Smooth muscle cell (in vitro differentiated cells): ENCODE measurements around the gene LARGE1. TPM values are rescaled to one million over a fixed set of nuclear protein-coding genes. Genes with fewer than 3 reads are reported as not detected.
A peak's percentile ranks its signal among the peaks of the same experiment; 100 is the strongest.
"Not testable (repeated sequence)": the region's sequence is repeated elsewhere in the genome, so short reads cannot be mapped to it uniquely, and the experiment has no call there.

Source experiments
- DNase-seq: peaks from one replicate; lab custom pipeline; 2025; ENCODE audit not compliant: unreplicated experiment; lab: John Stamatoyannopoulos, UW
- H2AFZ ChIP-seq: fragments of 200-600 bp; sonication (generic); 2 replicates; pipeline ENCODE4 v1.6.0; 2016; ENCODE audit warnings: antibody characterized with exemption, low read depth, mild to moderate bottlenecking
- H3F3A ChIP-seq: fragments of 200-600 bp; sonication (generic); 2 replicates; pipeline ENCODE4 v1.6.0; 2017; ENCODE audit warnings: antibody characterized with exemption, low read depth
- H3K27ac ChIP-seq: fragments of 200-600 bp; sonication (generic); 2 replicates; pipeline ENCODE4 v1.5.1; 2016; ENCODE audit warnings: low read depth, mild to moderate bottlenecking
- H3K27me3 ChIP-seq: fragments of 200-600 bp; sonication (generic); 2 replicates; pipeline ENCODE4 v1.6.1; 2016; ENCODE audit warnings: low read depth, mild to moderate bottlenecking
- H3K36me3 ChIP-seq: fragments of 200-600 bp; sonication (generic); 2 replicates; pipeline ENCODE4 v1.5.1; 2016; ENCODE audit warnings: low read depth
- H3K4me1 ChIP-seq: fragments of 200-600 bp; sonication (generic); 2 replicates; pipeline ENCODE4 v1.5.1; 2016; ENCODE audit warnings: low read depth
- H3K4me2 ChIP-seq: fragments of 200-600 bp; sonication (generic); 2 replicates; pipeline ENCODE4 v1.6.0; 2016; ENCODE audit warnings: mild to moderate bottlenecking
- H3K4me3 ChIP-seq: fragments of 200-600 bp; sonication (generic); 2 replicates; pipeline ENCODE4 v1.5.1; 2016; ENCODE audit warnings: mild to moderate bottlenecking
- H3K79me2 ChIP-seq: fragments of 200-600 bp; sonication (generic); 2 replicates; pipeline ENCODE4 v1.6.0; 2016; ENCODE audit warnings: low read depth, mild to moderate bottlenecking
- H3K9ac ChIP-seq: fragments of 200-600 bp; sonication (generic); 2 replicates; pipeline ENCODE4 v1.6.0; 2016; ENCODE audit warnings: low read depth
- H3K9me3 ChIP-seq: fragments of 200-600 bp; sonication (generic); replicated peaks from 2 replicates; pipeline ENCODE4 v1.5.1; 2016; ENCODE audit warnings: low read depth
- H4K20me1 ChIP-seq: fragments of 200-600 bp; sonication (generic); 2 replicates; pipeline ENCODE4 v1.6.0; 2016; ENCODE audit warnings: low read depth
- CTCF ChIP-seq: fragments of 200-600 bp; sonication (generic); IDR thresholded peaks from 2 replicates; pipeline ENCODE4 v1.5.1; 2017; ENCODE audit warnings: borderline replicate concordance, mild to moderate bottlenecking, antibody characterized with exemption; ENCODE audit not compliant: insufficient read depth, poor library complexity, severe bottlenecking
- WGBS: methylation state at CpG from one replicate; pipeline ENCODE4 v1.1.7; 2016; ENCODE audit warnings: low lambda C conversion rate; 5-methylcytosine and 5-hydroxymethylcytosine counted together
- polyA plus RNA-seq: library from polyadenylated mRNA; unstranded; fragments of >200 nt; fragmentation: Nextera tagmentation; extraction: Ambion mirVana; gene quantifications from 2 replicates; pipeline ENCODE4 v1.2.1, GENCODE V29; 2016
- total RNA-seq: library from RNA; depleted of rRNA; stranded (reverse); fragments of >200 nt; gene quantifications from 2 replicates; pipeline ENCODE4 v1.2.3, GENCODE V29; 2014

LARGE1 gene
- total and polyA plus RNA-seq, 2 experiments from 2014 or later = 11.9 to 18.0 TPM

GRCh38 chr22:33380789-33381530 lies 539.3 kb downstream of the LARGE1 start:
- no peak overlapping the region for H3K9ac ChIP-seq
- no peaks in the 10 kb centered on the region for H3K27me3 ChIP-seq
- no peak for DNase-seq
- no peak overlapping the region for H2AFZ ChIP-seq
- no peaks in the 10 kb centered on the region for H3F3A ChIP-seq
- H3K27ac ChIP-seq = peak overlapping the region; percentile 36
- H3K36me3 ChIP-seq = no peaks in the 10 kb centered on the region
- no peaks in the 10 kb centered on the region for H3K9me3 ChIP-seq
- H3K79me2 ChIP-seq = no peaks in the 10 kb centered on the region
- H4K20me1 ChIP-seq = no peaks in the 10 kb centered on the region
- WGBS = 59% methylated on average over 4 of the region's 4 CpGs
- H3K4me2 ChIP-seq = no peak overlapping the region
- no peak for TF ChIP-seq CTCF
- no peak overlapping the region for H3K4me3 ChIP-seq
- H3K4me1 ChIP-seq = no peaks in the 10 kb centered on the region

- H4K20me1 ChIP-seq = no peaks in the 10 kb centered on the region
- WGBS = 94% methylated on average over 2 of the region's 2 CpGs
Observed at GRCh38 chr22:33379836-33380235, 540.4 kb downstream of the LARGE1 start.

GRCh38 chr22:33372875-33373274 lies 547.4 kb downstream of the LARGE1 start:
- Histone ChIP-seq H2AFZ (no peak overlapping the region), H3K27ac (no peak overlapping the region), H3F3A (no peaks in the 10 kb centered on the region), H3K9ac (no peak overlapping the region), H3K4me3 (no peak overlapping the region), H3K4me1 (no peaks in the 10 kb centered on the region), H3K4me2 (no peak overlapping the region), H4K20me1 (no peaks in the 10 kb centered on the region), H3K27me3 (no peaks in the 10 kb centered on the region), H3K79me2 (no peaks in the 10 kb centered on the region), H3K9me3 (no peaks in the 10 kb centered on the region), H3K36me3 (no peaks in the 10 kb centered on the region)
- WGBS = 94% methylated on average over 1 of the region's 1 CpG
- no peak for TF ChIP-seq CTCF
- DNase-seq = no peak

More at GRCh38 chr22:33379836-33380235, 540.4 kb downstream of the LARGE1 start:
- H3K27me3 ChIP-seq = no peaks in the 10 kb centered on the region
- no peak overlapping the region for H3K9ac ChIP-seq
- no peaks in the 10 kb centered on the region for H3K79me2 ChIP-seq
- no peak for TF ChIP-seq CTCF
- H3K4me2 ChIP-seq = no peak overlapping the region
- H3K27ac ChIP-seq = no peak overlapping the region
- no peaks in the 10 kb centered on the region for H3K9me3 ChIP-seq
- no peak for DNase-seq
- H3K36me3 ChIP-seq = no peaks in the 10 kb centered on the region
- no peak overlapping the region for H3K4me3 ChIP-seq
- H3F3A ChIP-seq = no peaks in the 10 kb centered on the region
- H3K4me1 ChIP-seq = no peaks in the 10 kb centered on the region
- H2AFZ ChIP-seq = no peak overlapping the region

- not testable (repeated sequence) for H3K79me2 ChIP-seq, DNase-seq, H3K9me3 ChIP-seq, H3K4me2 ChIP-seq, H3K27me3 ChIP-seq, H3K4me1 ChIP-seq, H4K20me1 ChIP-seq, H3K9ac ChIP-seq, H3F3A ChIP-seq, H3K4me3 ChIP-seq, H3K27ac ChIP-seq, H2AFZ ChIP-seq, H3K36me3 ChIP-seq
- WGBS = 95% methylated on average over 5 of the region's 5 CpGs
Observed at GRCh38 chr22:33363256-33363655, 557.0 kb downstream of the LARGE1 start.
